Heart left ventricle (tissue), 16 donors: ENCODE data around the gene PEX19. TPM values are rescaled to one million over a fixed set of nuclear protein-coding genes. Genes with fewer than 3 reads are reported as not detected.

ENCODE experiments used
- ATAC-seq, 4 donors: fragments of 200-7000 bp; cut with Tn5 transposase; one replicate each; pipeline ENCODE4 v1.9.1; 2020 to 2022; ENCODE audit warnings: moderate library complexity in 4 of 4, mild to moderate bottlenecking in 3 of 4, moderate number of reproducible peaks in 1 of 4
- DNase-seq, 5 donors: peaks; one replicate each; pipeline ENCODE4 v3.0.0-alpha.2; 2020
- H3K27ac ChIP-seq, 12 donors: fragments of 200-600 bp; sonication (generic) in 4 of 12; one replicate each; pipeline versions ENCODE4 v1.5.0 to v1.8.0; 2016 to 2022; ENCODE audit warnings: mild to moderate bottlenecking in 2 of 12
- H3K27me3 ChIP-seq, 9 donors: fragments of 200-600 bp; sonication (generic) in 2 of 9; one replicate each; pipeline versions ENCODE4 v1.5.1 to v1.8.0; 2016 to 2022; ENCODE audit warnings: mild to moderate bottlenecking in 3 of 9
- H3K36me3 ChIP-seq, 9 donors: fragments of 200-600 bp; sonication (generic) in 2 of 9; one replicate each; pipeline versions ENCODE4 v1.5.0 to v1.8.0; 2018 to 2022; ENCODE audit warnings: mild to moderate bottlenecking in 2 of 9
- H3K4me1 ChIP-seq, 12 donors: fragments of 200-600 bp; sonication (generic) in 4 of 12; one replicate each; pipeline versions ENCODE4 v1.5.0 to v1.8.0; 2016 to 2022; ENCODE audit warnings: mild to moderate bottlenecking in 3 of 12
- H3K4me3 ChIP-seq, 12 donors: fragments of 200-600 bp; sonication (generic) in 4 of 12; one replicate each; pipeline versions ENCODE4 v1.5.0 to v1.8.0; 2017 to 2022; ENCODE audit warnings: mild to moderate bottlenecking in 9 of 12, moderate library complexity in 4 of 12
- H3K9me3 ChIP-seq, 12 donors: fragments of 200-600 bp; sonication (generic) in 4 of 12; one replicate each; pipeline versions ENCODE4 v1.5.0 to v1.8.0; 2016 to 2022; ENCODE audit warnings: mild to moderate bottlenecking in 1 of 12
- CTCF ChIP-seq, 12 donors: fragments of 200-600 bp; sonication (generic) in 4 of 12; IDR thresholded peaks; one replicate each; pipeline versions ENCODE4 v1.5.0 to v1.8.0; 2018 to 2022; ENCODE audit warnings: antibody characterized with exemption in 12 of 12, mild to moderate bottlenecking in 5 of 12
- POLR2A ChIP-seq, 2 donors: fragments of 450-650 bp; IDR thresholded peaks; one replicate each; pipeline ENCODE4 v1.6.1; 2017; ENCODE audit warnings: antibody characterized with exemption in 2 of 2, mild to moderate bottlenecking in 2 of 2, moderate library complexity in 2 of 2
- WGBS, 4 donors: extraction: QIAGEN DNeasy Blood & Tissue Kit in 2 of 4; methylation state at CpG; one replicate each; pipeline versions ENCODE4 v1.1.5 to v1.1.7; 2013 to 2018; 5-methylcytosine and 5-hydroxymethylcytosine counted together
- intact Hi-C, 10 donors: fragments of 100-400 bp; cut with DNase I; formaldehyde crosslinking; loops; one replicate each; pipeline versions ENCODE4 v1.11.1 to v1.14.2; 2022
- polyA plus RNA-seq, 2 donors: library from polyadenylated mRNA; stranded (reverse); fragments of 200-250 nt; gene quantifications; one replicate each; pipeline ENCODE4 v1.2.3, GENCODE V29; 2013
- total RNA-seq, 9 donors: library from RNA; depleted of rRNA in 2 of 9; stranded (reverse); fragments of >200 nt in 2 of 9; fragmentation: NEBNext Ultra II Directional in 3 of 9; extraction: Animal tissue kit (Norgen Biotek cat#: 25700) in 3 of 9; gene quantifications; one replicate each; pipeline versions ENCODE4 v1.1.0 to v1.2.4, GENCODE V29; 2016 to 2023
- donor health status: ischemic (EF 13 %, LVEDD 7.1; RV severe dilation, severe dysfunction).
- donor health status: healthy with polysubstance abuse.
- donor health status: DM: no; HTN: yes; CAD: no.
- donor health status: DM: no; HTN: no; CAD: no.
- donor health status: ischemic (EF 25% LVEDD 6.9; RV normal size, moderate dysfunction).
- donor health status: ischemic (EF 25% LVEDD 5.7; RV mildly dilated, moderate dysfunction).
- donor health status: healthy.
- donor health status: DM: yes; HTN: yes; CAD: no.
- donor health status: ischemic (EF 35%, LVEDD 5.7; RV mildly dilated, moderate dysfunction).
- donor health status: nonischemic (EF 11% LVEDD 7.7; RV severe dilation, severe dysfunction).
- donor health status: DM: yes; HTN: yes; CAD: no.
- donor health status: PGD.
- donor health status: ischemic (EF 29% LVEDD 5.4; RV normal size, mild dysfunction).
- donor health status: nonischemic (EF 23%, LVEDD 6.1; RV moderate dilation, normal function).

Gene PEX19
- total and polyA plus RNA-seq, 11 donors: 22.5 to 105 (median 85.3) TPM

GRCh38 chr1:160261556-160261892 is 23.4 kb downstream of the PEX19 start:
- WGBS, 4 donors: 0 to 2% (median 0%) methylated on average over 8 of the region's 8 CpGs
- H3K4me3 ChIP-seq: peak overlapping the region; percentile 70 to 97 (median 86)
- peaks cover 0 to 57% (median 43%) of the 10 kb centered on the region in 12 donors for H3K4me1 ChIP-seq
- TF ChIP-seq POLR2A (IDR thresholded peaks at IDR 0.05): no peak
- no peak for TF ChIP-seq CTCF (IDR thresholded peaks at IDR 0.05)
- H3K27me3 ChIP-seq: no peaks in the 10 kb centered on the region
- H3K9me3 ChIP-seq: no peaks in the 10 kb centered on the region
- H3K27ac ChIP-seq: peak overlapping the region; percentile 87 to 99 (median 97)
- peak in 1 of 5 donors; percentile 24 for DNase-seq
- intact Hi-C loops: no loop called here
- H3K36me3 ChIP-seq: peaks cover 0 to 11% (median 0%) of the 10 kb centered on the region in 9 donors
- ATAC-seq: peak; percentile 1 to 56 (median 24)

GRCh38 chr1:160260406-160261382 is 24.2 kb downstream of the PEX19 start:
- H3K4me3 ChIP-seq: peak overlapping the region; percentile 70 to 97 (median 86)
- TF ChIP-seq CTCF (IDR thresholded peaks at IDR 0.05): no peak
- no peak for TF ChIP-seq POLR2A (IDR thresholded peaks at IDR 0.05)
- no peak for ATAC-seq
- 24 to 33% (median 27%) methylated on average over 6 of the region's 6 CpGs for WGBS, 4 donors
- peak in 1 of 5 donors; percentile 16 for DNase-seq
- peaks cover 0 to 58% (median 51%) of the 10 kb centered on the region in 12 donors for H3K4me1 ChIP-seq
- H3K9me3 ChIP-seq: no peaks in the 10 kb centered on the region
- H3K27me3 ChIP-seq: no peaks in the 10 kb centered on the region
- peak overlapping the region; percentile 87 to 99 (median 97) for H3K27ac ChIP-seq
- H3K36me3 ChIP-seq: peaks cover 0 to 11% (median 0%) of the 10 kb centered on the region in 9 donors
- intact Hi-C loops: no loop called here

GRCh38 chr1:160258177-160258798 is 26.6 kb downstream of the PEX19 start:
- Histone ChIP-seq H3K36me3 (peaks cover 0 to 27% (median 13%) of the 10 kb centered on the region in 9 donors), H3K4me1 (peaks cover 0 to 69% (median 52%) of the 10 kb centered on the region in 12 donors), H3K9me3 (no peaks in the 10 kb centered on the region), H3K27me3 (no peaks in the 10 kb centered on the region), H3K4me3 (no peak overlapping the region), H3K27ac (peak overlapping the region in 1 of 12 donors; percentile 35)
- TF ChIP-seq POLR2A (IDR thresholded peaks at IDR 0.05) (no peak), CTCF (IDR thresholded peaks at IDR 0.05) (no peak)
- intact Hi-C loops: loop anchor here in 2 of 10 donors (5.0 to 10.0 kb wide), 2 partner anchors 51 to 153 kb away; partner anchors contain the start of gene PEA15 (in 1 of the 2)
- no peak for ATAC-seq
- no peak for DNase-seq
- 89 to 95% (median 93%) methylated on average over 7 of the region's 7 CpGs for WGBS, 4 donors
